Stimulated activated CD4-positive, alpha-beta T cell treated with anti-CD3 and anti-CD28 coated beads, Interleukin-12 subunit alpha, Interleukin-12 subunit beta, amount 100 ng/mL, for 48 hours (primary cell): Measurements from ENCODE around the gene MYF6.
"Not testable (repeated sequence)": the region's sequence is repeated elsewhere in the genome, so short reads cannot be mapped to it uniquely, and the experiment has no call there.

Experiments
- DNase-seq, 3 donors: peaks; one replicate each; pipeline ENCODE4 v3.0.0-alpha.2; 2020; ENCODE audit warnings: low read depth in 2 of 3, low spot score in 1 of 3

MYF6 gene

DNA sequence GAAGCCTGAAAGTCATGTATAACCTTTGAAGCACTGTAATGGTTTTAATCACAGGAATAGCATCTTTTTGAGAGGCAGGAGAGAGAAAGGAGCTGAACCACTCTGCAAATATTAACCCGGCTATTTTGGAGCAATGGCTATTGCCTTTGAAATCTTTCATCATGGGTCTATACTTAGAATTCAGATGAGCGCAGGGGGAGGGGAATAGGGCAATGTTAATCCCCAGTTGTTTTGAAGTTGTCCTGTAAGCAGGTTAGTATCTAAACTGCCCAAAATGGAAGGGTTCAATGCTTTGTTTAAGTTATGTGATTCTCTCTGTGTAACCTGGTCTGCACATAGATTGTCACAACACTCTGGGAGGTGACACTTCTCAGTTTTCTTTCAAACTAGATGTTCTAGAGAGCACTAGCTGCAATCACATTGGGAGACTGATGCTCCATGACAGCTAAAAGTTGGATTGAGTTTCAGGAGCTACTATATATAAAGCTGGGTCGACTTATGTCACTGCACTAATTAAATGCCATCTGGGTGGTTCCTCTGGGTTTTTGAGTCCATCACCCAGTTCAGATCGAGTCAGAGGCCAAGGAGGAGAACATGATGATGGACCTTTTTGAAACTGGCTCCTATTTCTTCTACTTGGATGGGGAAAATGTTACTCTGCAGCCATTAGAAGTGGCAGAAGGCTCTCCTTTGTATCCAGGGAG lies at the start of gene MYF6:
Gene MYF6, plus strand, starts transcription at position 509 of the 704 bp plus-strand sequence. Its CDS starts 86 bp downstream, at position 595.
- DNase-seq: no peak

DNA sequence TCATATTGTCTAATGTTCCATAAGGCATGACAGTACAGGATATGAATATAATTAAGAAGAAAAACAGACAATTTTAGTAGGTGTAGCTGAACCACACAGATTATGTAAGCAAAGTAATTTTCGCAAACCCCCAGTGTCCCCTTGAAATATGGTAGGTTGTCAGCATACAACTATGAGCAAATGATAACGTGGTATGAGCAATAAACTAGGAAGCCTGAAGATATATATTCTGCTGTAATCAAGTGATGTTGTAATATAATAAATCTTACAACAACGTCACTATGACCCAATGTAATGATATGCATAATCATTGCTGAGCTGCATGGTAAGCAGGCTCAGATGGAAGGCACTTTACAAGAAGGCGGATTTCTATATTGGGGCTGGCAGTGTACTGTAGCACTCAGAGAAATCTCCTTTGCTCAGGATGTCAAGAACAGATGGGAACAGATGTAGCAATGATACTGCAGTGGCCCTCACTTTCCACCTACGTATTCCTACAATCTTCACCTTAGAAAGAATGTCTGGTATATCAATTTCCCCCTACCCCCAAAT lies 47.8 kb upstream of the MYF6 start:
- DNase-seq: no peak

DNA sequence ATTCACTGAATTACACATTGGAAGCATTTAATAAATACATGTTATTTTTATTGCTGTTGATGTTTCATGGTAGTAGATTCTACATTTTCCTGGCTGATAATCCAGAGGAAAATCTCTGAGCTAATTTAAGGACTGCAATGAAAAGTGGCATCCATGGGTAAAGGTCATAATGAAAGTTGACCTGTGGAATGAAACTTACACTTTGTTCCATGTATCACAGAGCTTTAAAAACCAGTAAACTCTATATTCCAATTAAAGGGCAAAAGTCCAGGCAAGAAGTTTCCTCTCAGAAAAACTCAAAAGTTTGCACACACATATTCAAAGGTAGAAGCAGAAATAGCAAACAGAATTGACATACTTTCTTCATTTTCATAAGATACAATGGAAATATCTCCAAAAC lies 44.8 kb upstream of the MYF6 start:
- no peak for DNase-seq

DNA sequence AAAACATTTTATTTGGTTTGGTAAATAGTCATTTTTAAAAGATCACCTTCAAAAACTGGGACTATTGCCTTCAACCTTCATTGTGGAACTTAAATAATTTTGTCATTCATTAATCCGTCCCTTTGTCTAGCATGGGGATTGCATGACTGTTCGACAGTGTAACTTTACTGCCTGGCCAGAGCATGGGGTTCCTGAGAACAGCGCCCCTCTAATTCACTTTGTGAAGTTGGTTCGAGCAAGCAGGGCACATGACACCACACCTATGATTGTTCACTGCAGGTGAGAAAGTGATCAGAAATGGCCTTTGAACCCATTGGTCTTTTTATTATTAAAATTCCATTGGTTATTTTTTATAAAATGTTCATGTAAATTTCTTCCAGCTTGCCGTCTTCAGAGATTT lies 37.2 kb upstream of the MYF6 start:
- no peak for DNase-seq

DNA sequence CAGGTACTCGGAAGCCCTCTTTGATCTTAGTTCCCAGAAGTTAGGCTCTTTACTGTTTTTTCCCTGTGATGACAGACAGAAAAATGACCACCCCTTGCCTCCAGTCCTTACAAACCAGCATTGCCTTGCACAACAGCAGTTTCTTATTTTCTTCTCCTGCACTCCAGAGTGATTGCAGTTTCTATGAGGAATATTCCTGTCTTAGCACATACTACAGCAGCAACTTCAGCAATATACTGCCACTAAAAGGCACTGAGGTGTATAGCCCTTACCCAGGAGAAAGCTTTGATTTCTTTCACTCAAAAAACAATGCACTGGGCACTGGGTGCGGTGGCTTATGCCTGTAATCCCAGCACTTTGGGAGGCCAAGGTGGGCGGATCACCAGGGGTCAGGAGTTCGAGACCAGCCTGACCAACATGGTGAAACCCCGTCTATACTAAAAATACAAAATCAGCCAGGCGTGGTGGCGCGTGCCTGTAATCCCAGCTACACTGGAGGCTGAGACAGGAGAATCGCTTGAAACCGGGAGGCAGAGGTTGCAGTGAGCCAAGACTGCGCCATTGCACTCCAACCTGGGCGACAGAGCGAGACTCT lies 31.3 kb upstream of the MYF6 start:
- DNase-seq: not testable (repeated sequence)

DNA sequence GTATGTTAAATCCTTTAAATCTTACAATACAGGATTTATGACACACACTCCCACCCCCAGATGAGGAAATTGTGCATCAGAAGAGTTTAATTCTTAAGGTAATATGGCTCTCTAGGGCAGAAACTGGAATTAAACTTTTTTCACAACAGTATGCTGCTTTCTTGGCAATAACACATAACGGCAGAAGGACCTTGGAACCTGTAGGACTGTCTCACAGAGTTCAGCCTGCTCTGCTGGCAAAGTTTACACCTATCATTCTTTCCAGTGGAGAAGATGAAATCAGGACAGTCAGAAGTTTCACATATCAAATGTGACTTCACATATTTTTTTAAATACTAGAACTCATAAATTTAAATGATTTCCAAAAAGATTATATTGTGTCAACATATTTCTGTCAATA lies 30.6 kb upstream of the MYF6 start:
- no peak for DNase-seq

DNA sequence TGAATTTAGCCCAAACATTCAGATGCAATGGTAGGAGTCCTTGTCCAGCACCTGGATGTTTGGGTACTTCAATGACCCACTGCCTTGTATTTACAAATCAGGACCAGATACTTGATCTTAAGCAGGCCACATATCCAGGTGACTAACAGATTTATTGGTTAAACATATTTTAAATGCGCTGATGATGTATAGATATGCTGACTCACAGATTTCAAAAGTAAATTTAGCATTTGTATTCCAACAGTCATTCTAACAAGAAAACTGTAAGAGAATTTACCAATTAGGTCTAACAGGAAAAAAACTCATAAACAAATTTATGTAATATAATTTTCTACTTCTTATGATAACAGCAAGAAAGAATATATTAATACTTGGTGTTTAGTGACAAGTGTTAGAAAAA lies 29.4 kb upstream of the MYF6 start:
- DNase-seq: no peak

DNA sequence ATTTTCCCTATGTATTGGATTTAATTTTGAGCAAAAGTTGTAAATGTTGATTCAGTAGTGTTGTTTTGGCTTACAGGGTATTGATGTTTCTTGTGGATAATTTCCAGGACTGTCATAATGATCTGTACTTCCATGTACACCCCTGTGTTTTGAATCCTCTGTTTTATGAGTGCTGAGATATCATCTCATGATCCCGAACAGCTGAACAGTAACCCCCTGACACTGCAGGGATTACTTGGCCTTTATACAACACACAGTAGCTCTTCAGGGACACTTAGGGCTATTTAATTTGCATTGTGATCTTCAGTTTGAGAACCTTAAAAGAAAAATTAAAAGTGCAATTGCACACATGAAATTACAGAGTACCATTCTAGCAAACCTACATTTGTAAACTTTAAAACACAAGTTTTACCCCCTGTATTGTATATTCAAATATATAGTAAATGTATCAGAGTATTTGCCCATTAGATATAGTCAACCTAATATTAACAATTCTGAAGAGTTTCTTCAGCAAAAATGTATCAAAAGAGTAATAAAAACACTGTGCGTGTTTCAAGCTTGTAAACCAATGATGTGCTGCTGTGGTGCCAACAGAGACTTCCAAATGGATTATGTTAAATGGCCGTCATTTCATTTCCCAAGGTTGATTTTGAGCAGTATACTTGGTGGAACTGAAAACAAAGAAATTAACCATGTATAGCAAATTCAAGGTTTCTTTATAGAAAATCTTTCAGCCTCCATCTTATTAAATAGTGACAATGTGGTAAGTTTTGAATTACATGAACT lies 27.9 kb upstream of the MYF6 start:
- DNase-seq: no peak

DNA sequence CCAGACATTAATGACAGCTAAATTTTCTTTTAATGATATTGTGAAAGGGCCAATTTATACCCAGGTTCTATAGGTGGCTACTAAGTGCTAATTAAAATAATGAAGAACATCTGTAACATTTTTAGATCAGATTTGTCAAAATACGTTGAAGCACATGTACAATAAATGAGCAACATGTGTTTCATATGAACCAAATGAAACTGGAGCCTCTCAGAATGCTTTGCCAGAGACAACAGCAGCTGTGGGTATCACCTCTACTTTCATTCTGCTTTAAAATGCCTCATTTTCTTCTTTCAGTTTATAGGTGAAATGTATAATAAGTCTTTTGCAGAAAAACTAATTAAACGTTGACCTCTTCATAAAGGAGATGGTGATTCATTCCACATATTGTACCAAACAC lies 26.1 kb upstream of the MYF6 start:
- DNase-seq: no peak

DNA sequence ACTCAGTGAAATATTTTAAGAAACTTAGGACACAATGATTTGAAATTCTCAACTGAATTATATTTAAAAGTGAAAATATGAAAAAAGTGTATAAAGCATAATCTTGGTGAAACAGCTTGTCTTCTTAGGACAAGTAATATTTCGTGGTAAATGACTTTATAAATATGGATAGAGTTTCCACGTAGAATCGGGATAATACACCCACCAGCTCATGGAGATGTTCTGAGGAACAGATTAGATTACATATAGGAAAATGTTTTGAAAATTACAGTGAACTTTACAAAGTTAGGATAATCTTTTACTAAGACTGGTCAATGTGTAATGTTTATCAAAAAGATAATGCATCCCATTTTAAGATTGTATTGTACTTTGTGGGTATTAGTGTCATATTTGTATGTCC lies 25.6 kb upstream of the MYF6 start:
- no peak for DNase-seq

DNA sequence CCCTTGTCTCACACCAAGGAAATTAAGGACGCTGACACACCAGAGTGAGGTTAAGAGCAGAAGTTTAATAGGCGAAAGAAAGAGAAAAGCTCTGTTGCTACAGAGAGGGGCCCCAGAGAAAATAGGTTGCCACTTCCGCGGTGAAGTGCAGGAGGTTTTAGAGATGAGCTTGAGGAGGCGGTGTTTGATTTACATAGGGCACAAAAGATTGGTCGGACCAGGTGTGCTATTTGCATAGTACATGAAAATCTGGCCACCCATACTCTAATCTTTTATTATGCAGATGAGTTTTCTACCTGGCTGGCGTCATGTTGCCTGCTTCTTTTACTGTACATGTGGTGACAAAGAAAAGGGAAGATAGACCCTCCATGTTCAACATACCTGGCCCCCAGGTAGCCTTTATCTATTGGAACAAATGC lies 23.3 kb upstream of the MYF6 start:
- no peak for DNase-seq

DNA sequence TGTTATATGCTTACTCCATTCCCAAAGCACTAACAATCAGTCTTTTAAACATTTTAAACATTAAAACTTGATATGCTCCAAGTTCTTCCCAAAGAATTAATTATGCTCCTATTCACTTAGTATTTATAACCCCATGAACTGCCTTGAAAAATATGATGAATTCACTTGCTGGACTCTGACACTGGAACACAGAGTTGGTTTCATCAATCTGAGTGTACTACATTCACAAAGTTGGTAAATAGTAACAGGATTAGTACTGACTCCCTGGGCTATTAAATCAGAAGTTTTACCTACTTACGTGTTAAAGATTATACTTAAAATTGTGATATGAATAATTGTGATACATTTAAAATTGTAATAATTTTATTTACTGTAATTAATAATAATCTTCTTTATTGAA lies 17.3 kb upstream of the MYF6 start:
- no peak for DNase-seq

DNA sequence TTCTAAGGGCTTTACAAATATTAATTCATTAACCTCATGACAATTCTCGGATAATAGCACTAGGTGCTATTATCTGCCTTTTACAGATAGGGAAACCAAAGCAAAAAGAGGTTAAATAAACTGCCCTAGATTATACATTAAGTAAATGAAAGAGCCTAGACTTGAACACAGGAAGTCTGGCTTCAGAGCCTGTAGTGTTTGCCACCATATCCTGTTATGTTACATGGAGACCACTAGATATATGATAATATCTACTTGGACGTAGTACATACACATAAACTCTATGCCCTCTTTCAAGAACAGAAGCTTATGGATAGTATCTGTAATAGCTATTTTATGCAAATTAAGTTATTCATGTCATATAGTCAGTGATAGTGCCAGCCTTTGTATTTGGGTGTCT lies 16.9 kb upstream of the MYF6 start:
- DNase-seq: no peak

DNA sequence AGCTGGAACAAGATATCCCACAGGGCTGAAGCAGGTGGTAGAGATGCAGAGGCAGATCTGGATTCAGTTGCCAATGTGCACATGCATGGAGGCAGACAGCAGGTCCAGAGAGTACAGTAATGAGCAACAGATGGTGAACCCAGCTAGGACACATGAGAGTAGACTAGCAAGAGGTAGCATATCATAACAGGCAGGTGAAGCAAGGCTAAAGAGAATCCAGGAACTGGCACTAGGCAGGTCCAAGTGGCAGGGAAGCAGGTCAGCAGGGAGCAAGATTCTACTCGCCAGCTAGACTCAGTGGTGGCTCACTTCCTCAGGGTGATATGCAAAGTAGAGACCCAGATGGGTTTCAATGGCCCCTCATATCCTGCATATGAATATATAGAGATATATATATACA lies 15.3 kb upstream of the MYF6 start:
- DNase-seq: no peak

DNA sequence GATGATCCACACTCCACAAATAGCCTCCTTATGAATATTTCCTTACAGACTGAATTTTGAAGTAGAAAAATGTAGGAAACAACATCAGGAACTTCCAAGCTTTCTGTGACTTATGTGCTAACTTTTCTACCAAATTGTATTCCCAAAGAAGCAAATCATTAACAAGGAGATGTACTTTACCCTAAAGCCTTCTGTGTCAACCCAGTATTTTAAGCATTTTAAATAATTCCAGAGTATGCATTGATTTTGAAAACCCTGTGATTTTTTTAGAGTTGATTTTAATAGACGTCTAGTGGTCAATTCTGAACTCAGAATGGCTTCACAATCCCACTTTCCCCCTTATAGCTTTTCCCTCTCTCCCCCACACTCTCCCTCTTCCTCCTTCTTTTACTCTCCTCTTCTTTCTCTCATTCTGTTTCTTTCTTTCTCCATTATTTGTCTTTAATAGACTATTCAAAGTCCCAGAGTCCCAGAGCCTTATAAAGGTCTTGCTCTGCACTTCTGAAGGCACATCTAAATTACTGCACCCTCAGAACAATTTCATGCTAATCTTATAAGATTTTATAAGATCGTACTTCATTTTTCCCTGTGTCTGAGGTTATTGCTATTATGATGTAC lies 10.1 kb upstream of the MYF6 start:
- DNase-seq: no peak

DNA sequence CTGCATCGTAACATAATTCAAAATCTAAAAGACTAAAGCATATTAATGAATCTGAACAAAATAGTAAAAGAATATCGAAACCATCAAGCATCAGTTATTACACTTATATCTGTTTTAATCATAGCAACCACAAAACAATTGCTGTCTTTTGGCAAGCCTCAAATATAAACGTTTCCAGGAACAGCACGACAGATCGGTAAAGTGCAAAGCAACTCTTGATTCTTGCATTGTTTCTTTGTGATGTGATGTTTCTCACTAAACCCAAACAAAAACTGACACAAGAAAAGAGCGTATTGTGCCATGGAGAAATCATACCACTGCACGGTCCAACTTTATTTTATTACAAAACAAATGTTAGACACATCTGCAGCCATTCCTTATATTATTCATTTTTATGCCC lies 9.2 kb upstream of the MYF6 start:
- DNase-seq: no peak

DNA sequence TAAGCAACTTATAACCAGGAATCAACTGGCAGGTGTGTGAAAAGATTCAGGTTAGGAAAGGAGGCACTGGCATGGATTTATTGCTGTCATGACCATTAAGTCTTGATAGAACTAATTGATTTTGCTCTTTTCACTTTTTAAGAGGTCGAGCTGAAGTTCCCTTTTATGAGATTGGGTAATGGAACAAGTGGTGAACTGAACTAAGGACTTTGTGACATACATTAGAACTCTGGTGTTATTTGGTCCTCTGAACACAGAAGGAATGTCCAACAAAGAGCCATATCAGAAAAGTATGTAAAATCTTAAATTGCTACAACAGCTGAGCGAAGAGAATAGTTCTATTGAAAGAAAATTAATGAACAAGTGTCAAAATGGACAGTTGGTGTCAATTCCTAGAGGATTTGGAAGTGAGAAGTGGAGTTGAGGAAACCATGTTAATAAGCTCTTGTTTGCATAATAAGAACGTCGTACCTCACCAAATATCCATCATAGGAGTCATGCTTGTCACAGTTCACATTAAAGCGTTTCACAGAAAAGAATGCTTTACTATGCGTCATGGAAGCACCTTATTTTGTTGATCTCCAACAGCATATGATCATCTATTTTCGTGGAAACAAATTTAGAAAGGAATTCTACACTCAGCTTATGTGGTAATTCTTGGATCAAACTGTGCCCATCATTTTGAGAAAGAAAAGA lies 8.4 kb upstream of the MYF6 start:
- DNase-seq: no peak

DNA sequence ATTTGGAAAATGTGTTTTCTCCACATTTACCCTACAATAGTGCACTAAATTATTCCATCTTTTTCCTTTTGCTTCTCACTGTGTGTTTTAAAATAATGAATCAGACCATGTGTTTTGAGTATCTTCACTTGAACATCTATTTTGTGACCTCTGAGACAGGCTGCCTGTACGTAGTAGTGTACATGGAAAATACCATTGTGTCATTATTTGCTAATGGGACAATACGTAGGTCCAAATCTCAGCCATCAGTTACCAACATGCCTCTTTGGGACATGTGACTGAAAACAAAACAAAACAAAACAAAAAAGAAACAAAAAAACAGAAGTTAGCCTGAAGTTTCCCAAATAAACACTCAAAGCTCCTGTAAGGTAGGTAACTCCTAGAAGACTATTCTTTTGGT lies 7.1 kb upstream of the MYF6 start:
- DNase-seq: no peak

DNA sequence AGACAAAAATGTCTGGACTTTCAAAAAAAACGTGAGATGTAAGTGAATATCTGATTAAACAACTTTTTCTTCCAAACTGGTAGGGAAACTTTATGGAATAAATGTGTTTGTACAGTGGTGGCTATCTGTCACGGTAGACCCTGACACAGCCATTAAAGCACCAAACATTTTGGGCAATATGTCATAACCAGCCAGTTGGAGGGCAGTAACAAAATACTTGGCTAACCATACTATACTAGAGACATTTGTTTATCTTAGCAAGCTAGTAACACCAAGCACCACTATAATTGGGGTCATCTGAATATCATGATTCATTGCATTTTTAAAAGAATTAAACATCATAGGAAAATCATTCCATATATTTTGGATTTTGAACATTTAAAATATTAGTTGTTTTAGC lies 6.0 kb upstream of the MYF6 start:
- no peak for DNase-seq

DNA sequence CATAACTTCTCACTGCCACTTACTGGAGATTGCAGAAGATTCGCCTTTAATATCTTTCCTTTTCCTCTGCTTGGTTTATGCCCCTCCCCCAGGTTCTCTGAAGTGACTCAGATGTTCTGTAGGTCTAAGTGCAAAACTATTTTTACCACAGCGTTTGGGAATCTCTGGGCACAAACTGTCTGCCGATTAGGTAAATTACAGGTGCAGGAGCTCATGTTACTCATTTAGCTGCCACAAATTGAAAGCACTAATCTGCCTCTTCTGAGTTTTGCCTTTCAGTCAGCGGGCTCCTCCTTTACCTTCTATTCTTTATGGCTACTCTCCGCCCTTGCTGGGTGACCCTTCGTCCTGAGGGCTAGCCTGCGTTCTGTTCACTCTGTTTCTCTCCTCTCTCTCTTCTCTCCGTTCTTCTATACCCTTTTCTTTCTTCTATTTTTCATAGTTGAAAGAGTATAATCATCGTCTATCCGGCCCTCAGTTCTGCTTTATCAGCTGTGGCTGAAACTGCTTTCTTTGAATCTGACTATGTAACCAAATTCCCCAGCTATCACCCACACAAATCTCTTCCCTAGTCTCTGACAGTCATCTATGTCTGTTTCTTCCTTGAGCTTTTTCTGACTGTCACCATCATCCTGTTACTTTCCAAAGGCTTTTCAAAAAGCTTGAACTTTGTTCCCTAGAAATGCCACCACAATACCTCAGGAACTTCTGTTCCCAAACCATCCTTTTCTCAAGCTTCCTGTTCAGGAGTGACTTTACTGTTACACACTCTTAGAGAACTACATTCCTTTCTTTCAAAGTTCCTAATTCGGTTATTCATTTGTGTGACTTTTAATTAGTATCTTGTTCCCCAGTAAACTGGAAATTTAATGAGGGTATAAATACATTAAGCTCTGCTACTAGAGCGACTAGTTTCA lies 4.3 kb upstream of the MYF6 start:
- no peak for DNase-seq
